ENCODE results near the gene TEC. TPM values are rescaled to one million over a fixed set of nuclear protein-coding genes. Genes with fewer than 3 reads are reported as not detected.

Gene TEC
- polyA plus RNA-seq, 1 donor from 2014 or later: not detected

- TF ChIP-seq RAD21 (conservative IDR thresholded peaks at IDR 0.05): no peak
- TF ChIP-seq SMC3 (conservative IDR thresholded peaks at IDR 0.05; ENCODE audit: poor library complexity): no peak
- TF ChIP-seq POLR2AphosphoS5 (IDR thresholded peaks at IDR 0.05): no peak
- TF ChIP-seq CTCF (IDR thresholded peaks at IDR 0.05; ENCODE audit: poor library complexity, severe bottlenecking): no peak
- no peak for TF ChIP-seq MXI1 (conservative IDR thresholded peaks at IDR 0.05; ENCODE audit: poor library complexity, severe bottlenecking)
- TF ChIP-seq REST (IDR thresholded peaks at IDR 0.05; ENCODE audit: borderline replicate concordance): no peak
- TF ChIP-seq EZH2 (IDR thresholded peaks at IDR 0.05; ENCODE audit: borderline replicate concordance, insufficient read depth, low read length, poor library complexity, severe bottlenecking): no peak
- TF ChIP-seq EP300 (conservative IDR thresholded peaks at IDR 0.05; ENCODE audit: poor library complexity, severe bottlenecking): no peak
- TF ChIP-seq TAF1 (IDR thresholded peaks at IDR 0.05; ENCODE audit: low read depth): no peak
- H3K79me2 ChIP-seq (replicated peaks; ENCODE audit: insufficient read depth, low read length): no peaks in the 10 kb centered on the region
- no peaks in the 10 kb centered on the region for H3K9me2 ChIP-seq (ENCODE audit: insufficient read depth, low read length)
- no peaks in the 10 kb centered on the region for H3K9me3 ChIP-seq (ENCODE audit: low read length)
- no peak overlapping the region for H3K9ac ChIP-seq (ENCODE audit: low read length)
- no peak overlapping the region for H2AFZ ChIP-seq (ENCODE audit: low read depth, low read length)
- H3K36me3 ChIP-seq (ENCODE audit: insufficient read depth, low read length): no peaks in the 10 kb centered on the region
- no peak overlapping the region for H3K27ac ChIP-seq (ENCODE audit: low read length)
- no peaks in the 10 kb centered on the region for H3K27me3 ChIP-seq (ENCODE audit: insufficient read depth, low read depth, low read length)
- no peak overlapping the region for H3K4me2 ChIP-seq (ENCODE audit: low read length)
- no peaks in the 10 kb centered on the region for H4K20me1 ChIP-seq (ENCODE audit: insufficient read depth)
- no peak overlapping the region for H3K4me3 ChIP-seq (ENCODE audit: low read length)
- no peaks in the 10 kb centered on the region for H3F3A ChIP-seq (ENCODE audit: insufficient read depth, low read length, poor library complexity, severe bottlenecking)
Observed at GRCh38 chr4:48250980-48251379, 18.7 kb downstream of the TEC start.

- Histone ChIP-seq H3K36me3 (ENCODE audit: insufficient read depth, low read length) (no peaks in the 10 kb centered on the region), H3K9ac (ENCODE audit: low read length) (no peak overlapping the region), H3K9me3 (ENCODE audit: low read length) (no peaks in the 10 kb centered on the region), H4K20me1 (ENCODE audit: insufficient read depth) (no peaks in the 10 kb centered on the region), H3K4me2 (ENCODE audit: low read length) (no peak overlapping the region), H3K27ac (ENCODE audit: low read length) (no peak overlapping the region), H3K9me2 (ENCODE audit: insufficient read depth, low read length) (no peaks in the 10 kb centered on the region), H3F3A (ENCODE audit: insufficient read depth, low read length, poor library complexity, severe bottlenecking) (no peaks in the 10 kb centered on the region), H3K79me2 (replicated peaks; ENCODE audit: insufficient read depth, low read length) (no peaks in the 10 kb centered on the region), H2AFZ (ENCODE audit: low read depth, low read length) (no peak overlapping the region), H3K27me3 (ENCODE audit: insufficient read depth, low read depth, low read length) (no peaks in the 10 kb centered on the region), H3K4me3 (ENCODE audit: low read length) (no peak overlapping the region)
- TF ChIP-seq TAF1 (IDR thresholded peaks at IDR 0.05; ENCODE audit: low read depth) (no peak), REST (IDR thresholded peaks at IDR 0.05; ENCODE audit: borderline replicate concordance) (no peak), RAD21 (conservative IDR thresholded peaks at IDR 0.05) (no peak), CTCF (IDR thresholded peaks at IDR 0.05; ENCODE audit: poor library complexity, severe bottlenecking) (no peak), MXI1 (conservative IDR thresholded peaks at IDR 0.05; ENCODE audit: poor library complexity, severe bottlenecking) (no peak), SMC3 (conservative IDR thresholded peaks at IDR 0.05; ENCODE audit: poor library complexity) (no peak), POLR2AphosphoS5 (IDR thresholded peaks at IDR 0.05) (no peak), EP300 (conservative IDR thresholded peaks at IDR 0.05; ENCODE audit: poor library complexity, severe bottlenecking) (no peak), EZH2 (IDR thresholded peaks at IDR 0.05; ENCODE audit: borderline replicate concordance, insufficient read depth, low read length, poor library complexity, severe bottlenecking) (no peak)
Observed at GRCh38 chr4:48250343-48250742, 19.3 kb downstream of the TEC start.
